ENCODE data around the gene ALKBH8. TPM values are rescaled to one million over a fixed set of nuclear protein-coding genes. Genes with fewer than 3 reads are reported as not detected.
"Not testable (repeated sequence)": the region's sequence is repeated elsewhere in the genome, so short reads cannot be mapped to it uniquely, and the experiment has no call there.

ALKBH8 gene
- total RNA-seq, 1 experiment from 2014 or later = 9.1 TPM

GRCh38 chr11:107581147-107581546 lies 15.6 kb upstream of the ALKBH8 start:
- ChIA-PET POLR2A (no interaction called here), CTCF (no interaction called here)
- H3K9me3 ChIP-seq (ENCODE audit: control insufficient read depth, insufficient read depth, low read depth, low read length) = no peaks in the 10 kb centered on the region
- intact Hi-C loops (cut with micrococcal nuclease; ENCODE audit: unreplicated experiment) (no loop called here), in situ Hi-C loops (cut with HindIII; ENCODE audit: low pct_unique_long_range_greater_than_20kb, low sequenced_read_pairs) (no loop called here)
- no peak overlapping the region for H3K27ac ChIP-seq (ENCODE audit: low read length)
- no TSS peak for BruUV-seq (replicated peaks)
- no peak for TF ChIP-seq REST (IDR thresholded peaks at IDR 0.05; ENCODE audit: insufficient read depth in 1 of 2, low read depth in 2 of 2, low read length in 1 of 2)
- TF ChIP-seq CTCF (IDR thresholded peaks at IDR 0.05) = no peak
- no peak for TF ChIP-seq TCF7L2 (IDR thresholded peaks at IDR 0.05; ENCODE audit: low read depth, low read length)
- TF ChIP-seq SIN3A (IDR thresholded peaks at IDR 0.05; ENCODE audit: borderline replicate concordance, insufficient read depth, low read depth, low read length) = no peak
- TF ChIP-seq POLR2AphosphoS5 (IDR thresholded peaks at IDR 0.05; ENCODE audit: low read depth, low read length) = no peak
- no peak for DNase-seq (ENCODE audit: low read depth, low spot score)
- ATAC-seq = no peak
- no peaks in the 10 kb centered on the region for H3K36me3 ChIP-seq (ENCODE audit: control insufficient read depth, insufficient read depth, low read length)
- no peaks in the 10 kb centered on the region for H3K4me1 ChIP-seq (ENCODE audit: control insufficient read depth, insufficient read depth, low read length)
- no peak overlapping the region for H3K4me3 ChIP-seq (ENCODE audit: low read depth in 2 of 2, low read length in 2 of 2)
- H3K27me3 ChIP-seq (ENCODE audit: control insufficient read depth, insufficient read depth, low read length) = no peaks in the 10 kb centered on the region

GRCh38 chr11:107579169-107579568 lies 13.6 kb upstream of the ALKBH8 start:
- in situ Hi-C loops (cut with HindIII; ENCODE audit: low pct_unique_long_range_greater_than_20kb, low sequenced_read_pairs); CTCF ChIA-PET; H3K4me1 ChIP-seq (ENCODE audit: control insufficient read depth, insufficient read depth, low read length); H3K27me3 ChIP-seq (ENCODE audit: control insufficient read depth, insufficient read depth, low read length); H3K36me3 ChIP-seq (ENCODE audit: control insufficient read depth, insufficient read depth, low read length); intact Hi-C loops (cut with micrococcal nuclease; ENCODE audit: unreplicated experiment); H3K9me3 ChIP-seq (ENCODE audit: control insufficient read depth, insufficient read depth, low read depth, low read length); ATAC-seq; H3K27ac ChIP-seq (ENCODE audit: low read length); BruUV-seq (replicated peaks); DNase-seq (ENCODE audit: low read depth, low spot score); H3K4me3 ChIP-seq (ENCODE audit: low read depth in 2 of 2, low read length in 2 of 2): not testable (repeated sequence)
- POLR2A ChIA-PET = interaction anchor here (0.6 kb wide), 1 partner anchor 25 kb away, joined by 6 read pairs; no protein-coding TSS in a partner anchor

GRCh38 chr11:107577346-107577711 lies 11.8 kb upstream of the ALKBH8 start:
- ChIA-PET CTCF (interaction anchor here (0.8 kb wide), 1 partner anchor 112 kb away, joined by 4 read pairs; no protein-coding TSS in a partner anchor), POLR2A (no interaction called here)
- Histone ChIP-seq H3K27me3 (ENCODE audit: control insufficient read depth, insufficient read depth, low read length) (no peaks in the 10 kb centered on the region), H3K9me3 (ENCODE audit: control insufficient read depth, insufficient read depth, low read depth, low read length) (no peaks in the 10 kb centered on the region), H3K4me3 (ENCODE audit: low read depth in 2 of 2, low read length in 2 of 2) (no peak overlapping the region), H3K27ac (ENCODE audit: low read length) (no peak overlapping the region), H3K4me1 (ENCODE audit: control insufficient read depth, insufficient read depth, low read length) (no peaks in the 10 kb centered on the region), H3K36me3 (ENCODE audit: control insufficient read depth, insufficient read depth, low read length) (no peaks in the 10 kb centered on the region)
- in situ Hi-C loops (cut with HindIII; ENCODE audit: low pct_unique_long_range_greater_than_20kb, low sequenced_read_pairs) (no loop called here), intact Hi-C loops (cut with micrococcal nuclease; ENCODE audit: unreplicated experiment) (loop anchor here (2.0 kb wide), 1 partner anchor 193 kb away; no protein-coding TSS in a partner anchor)
- DNase-seq (ENCODE audit: low read depth, low spot score) (no peak), ATAC-seq (no peak)
- no TSS peak for BruUV-seq (replicated peaks)
- TF ChIP-seq POLR2AphosphoS5 (IDR thresholded peaks at IDR 0.05; ENCODE audit: low read depth, low read length) (no peak), TCF7L2 (IDR thresholded peaks at IDR 0.05; ENCODE audit: low read depth, low read length) (no peak), REST (IDR thresholded peaks at IDR 0.05; ENCODE audit: insufficient read depth in 1 of 2, low read depth in 2 of 2, low read length in 1 of 2) (no peak), CTCF (IDR thresholded peaks at IDR 0.05) (no peak), SIN3A (IDR thresholded peaks at IDR 0.05; ENCODE audit: borderline replicate concordance, insufficient read depth, low read depth, low read length) (no peak)

Measured in Panc1 (cell line).